Measurements from ENCODE around the gene MTX2.
"Not testable (repeated sequence)": the region's sequence is repeated elsewhere in the genome, so short reads cannot be mapped to it uniquely, and the experiment has no call there.

The MTX2 gene

DNA sequence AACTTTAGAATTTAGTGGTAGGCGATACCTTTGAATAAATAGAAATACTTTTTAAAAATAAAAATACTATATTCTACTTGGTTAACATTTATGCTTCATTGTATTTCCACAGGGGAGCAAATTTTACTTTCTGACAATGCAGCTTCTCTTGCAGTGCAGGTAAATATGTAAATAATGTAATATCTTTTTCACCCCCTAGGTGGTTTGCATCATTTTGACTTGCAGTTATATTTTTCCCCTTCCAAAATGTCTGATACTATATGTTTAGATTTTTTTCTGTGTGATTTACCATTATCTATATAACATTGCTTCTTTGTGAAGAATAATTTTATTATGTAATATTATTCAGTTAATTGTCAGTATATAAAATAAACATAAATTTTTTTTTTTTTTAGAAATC lies 28.5 kb downstream of the MTX2 start:
- Histone ChIP-seq H3K4me3 (no peak overlapping the region), H3K27ac (no peak overlapping the region)
- TF ChIP-seq, protein P1, sequence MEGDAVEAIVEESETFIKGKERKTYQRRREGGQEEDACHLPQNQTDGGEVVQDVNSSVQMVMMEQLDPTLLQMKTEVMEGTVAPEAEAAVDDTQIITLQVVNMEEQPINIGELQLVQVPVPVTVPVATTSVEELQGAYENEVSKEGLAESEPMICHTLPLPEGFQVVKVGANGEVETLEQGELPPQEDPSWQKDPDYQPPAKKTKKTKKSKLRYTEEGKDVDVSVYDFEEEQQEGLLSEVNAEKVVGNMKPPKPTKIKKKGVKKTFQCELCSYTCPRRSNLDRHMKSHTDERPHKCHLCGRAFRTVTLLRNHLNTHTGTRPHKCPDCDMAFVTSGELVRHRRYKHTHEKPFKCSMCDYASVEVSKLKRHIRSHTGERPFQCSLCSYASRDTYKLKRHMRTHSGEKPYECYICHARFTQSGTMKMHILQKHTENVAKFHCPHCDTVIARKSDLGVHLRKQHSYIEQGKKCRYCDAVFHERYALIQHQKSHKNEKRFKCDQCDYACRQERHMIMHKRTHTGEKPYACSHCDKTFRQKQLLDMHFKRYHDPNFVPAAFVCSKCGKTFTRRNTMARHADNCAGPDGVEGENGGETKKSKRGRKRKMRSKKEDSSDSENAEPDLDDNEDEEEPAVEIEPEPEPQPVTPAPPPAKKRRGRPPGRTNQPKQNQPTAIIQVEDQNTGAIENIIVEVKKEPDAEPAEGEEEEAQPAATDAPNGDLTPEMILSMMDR (IDR thresholded peaks at IDR 0.05): no peak
- no peak for DNase-seq (ENCODE audit: low spot score)

DNA sequence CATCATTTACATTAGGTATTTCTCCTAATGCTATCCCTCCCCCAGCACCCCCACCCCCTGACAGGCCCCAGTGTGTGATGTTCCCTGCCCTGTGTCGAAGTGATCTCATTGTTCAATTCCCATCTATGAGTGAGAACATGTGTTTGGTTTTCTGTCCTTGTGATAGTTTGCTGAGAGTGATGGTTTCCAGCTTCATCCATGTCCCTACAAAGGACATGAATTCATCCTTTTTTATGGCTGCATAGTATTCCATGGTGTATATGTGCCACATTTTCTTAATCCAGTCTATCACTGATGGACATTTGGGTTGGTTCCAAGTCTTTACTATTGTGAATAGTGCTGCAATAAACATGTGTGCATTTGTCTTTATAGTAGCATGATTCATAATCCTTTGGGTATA lies 36.8 kb downstream of the MTX2 start:
- H3K27ac ChIP-seq; H3K4me3 ChIP-seq; DNase-seq (ENCODE audit: low spot score): not testable (repeated sequence)

DNA sequence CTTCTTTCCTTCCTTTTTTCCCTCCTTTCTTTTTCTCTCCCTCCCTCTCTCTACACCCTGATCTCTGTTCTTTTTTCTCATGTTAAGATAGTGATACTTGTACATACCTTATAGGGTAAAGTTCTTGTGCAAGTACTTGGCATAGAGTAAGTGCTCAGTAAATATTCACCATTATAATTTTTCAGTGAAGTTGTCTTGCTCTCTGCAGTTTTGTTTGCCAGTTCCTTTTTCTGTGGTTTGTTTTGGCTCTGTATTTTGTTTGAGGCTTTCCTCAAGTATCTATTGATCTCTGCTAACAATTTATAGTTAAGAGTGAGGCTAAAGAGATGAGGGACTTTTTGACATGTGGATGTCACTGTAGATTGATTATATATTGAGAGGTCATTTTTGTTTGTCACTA lies 48.0 kb downstream of the MTX2 start:
- no peak overlapping the region for H3K4me3 ChIP-seq
- no peak overlapping the region for H3K27ac ChIP-seq
- DNase-seq (ENCODE audit: low spot score): no peak
- TF ChIP-seq, protein P1 (IDR thresholded peaks at IDR 0.05): no peak

DNA sequence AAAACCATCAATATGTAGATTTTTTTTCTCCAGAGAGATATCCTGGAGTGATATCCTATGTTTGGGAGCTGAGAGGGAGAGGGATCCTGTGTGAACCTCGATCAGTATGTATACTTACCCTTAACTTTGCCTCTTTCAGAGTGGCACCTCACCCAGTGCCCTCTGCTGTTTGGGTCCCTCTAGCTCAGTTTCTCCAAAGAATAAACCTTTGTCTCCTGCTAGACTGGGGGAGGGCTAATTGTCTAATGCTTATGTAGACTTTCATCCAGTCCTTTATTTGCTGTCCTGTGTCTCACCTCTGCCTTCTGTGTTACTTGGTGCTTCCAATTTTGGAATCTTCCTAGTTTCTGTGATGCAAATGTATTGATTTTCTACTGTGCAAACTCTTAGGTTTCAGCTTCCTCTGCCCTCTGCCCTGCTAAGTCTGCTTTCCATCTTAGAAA lies 48.4 kb downstream of the MTX2 start:
- H3K4me3 ChIP-seq: no peak overlapping the region
- TF ChIP-seq, protein P1 (IDR thresholded peaks at IDR 0.05): no peak
- H3K27ac ChIP-seq: no peak overlapping the region
- no peak for DNase-seq (ENCODE audit: low spot score)

DNA sequence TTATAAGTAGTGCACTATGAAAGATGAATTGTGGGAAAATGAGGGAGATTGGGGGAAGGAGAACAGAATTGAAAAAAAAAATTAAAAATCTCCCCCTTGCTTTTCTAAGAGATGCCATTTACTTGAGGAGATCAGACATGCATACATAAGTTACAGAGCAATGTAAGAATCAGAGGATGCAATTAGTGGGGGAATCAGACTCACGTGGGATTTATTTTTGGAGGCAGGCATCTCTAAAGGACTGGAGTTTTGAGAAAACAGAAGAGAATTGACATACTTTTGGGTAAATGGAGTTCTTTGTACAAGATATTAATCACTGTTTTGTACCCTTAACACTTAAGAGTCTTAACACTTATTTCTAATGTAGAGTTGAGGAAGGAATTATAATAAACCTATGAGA lies 52.7 kb downstream of the MTX2 start:
- DNase-seq (ENCODE audit: low spot score): no peak
- TF ChIP-seq, protein P1 (IDR thresholded peaks at IDR 0.05): no peak
- no peak overlapping the region for H3K27ac ChIP-seq
- no peak overlapping the region for H3K4me3 ChIP-seq

DNA sequence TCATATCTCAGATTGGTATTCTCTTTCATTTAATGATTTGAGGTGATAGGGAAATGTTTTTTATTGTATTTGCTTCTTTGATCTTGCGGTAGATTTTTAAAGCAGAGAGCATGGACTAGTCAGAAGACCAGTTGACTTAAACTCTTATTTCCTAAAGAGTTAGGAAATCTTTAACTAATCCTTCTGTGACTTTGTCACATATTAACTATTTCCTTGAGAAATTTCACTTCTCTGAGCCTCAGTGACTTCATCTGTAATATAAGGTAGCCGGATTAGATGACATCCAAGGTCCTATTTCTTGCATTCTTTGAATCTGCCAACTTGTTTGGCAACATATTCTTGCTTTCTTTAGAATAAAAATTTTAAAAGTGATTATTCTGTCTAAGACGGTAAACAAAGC lies 55.6 kb downstream of the MTX2 start:
- DNase-seq (ENCODE audit: low spot score): no peak
- H3K4me3 ChIP-seq: no peak overlapping the region
- H3K27ac ChIP-seq: no peak overlapping the region
- TF ChIP-seq, protein P1 (IDR thresholded peaks at IDR 0.05): no peak

DNA sequence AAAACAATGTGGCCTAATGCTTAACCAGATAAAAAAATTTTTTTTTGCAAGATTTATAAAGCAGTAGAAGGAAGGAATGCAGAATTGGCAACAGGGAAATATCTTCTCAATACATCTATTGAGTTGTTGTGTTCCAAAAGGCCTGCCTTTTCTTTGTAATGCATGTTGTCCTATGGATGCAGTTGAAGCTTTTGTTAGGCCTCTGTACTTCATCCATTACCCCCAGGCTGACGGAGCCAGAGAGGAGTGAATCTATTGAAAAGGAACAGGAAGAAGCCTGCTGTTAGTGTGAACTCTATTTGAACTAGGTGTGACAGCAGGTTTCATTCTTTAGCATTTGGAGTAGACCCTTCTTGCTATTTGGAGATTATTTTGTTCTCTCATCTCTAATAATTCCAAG lies 56.5 kb downstream of the MTX2 start:
- Histone ChIP-seq H3K27ac (no peak overlapping the region), H3K4me3 (no peak overlapping the region)
- DNase-seq (ENCODE audit: low spot score): no peak
- TF ChIP-seq, protein P1 (IDR thresholded peaks at IDR 0.05): no peak

DNA sequence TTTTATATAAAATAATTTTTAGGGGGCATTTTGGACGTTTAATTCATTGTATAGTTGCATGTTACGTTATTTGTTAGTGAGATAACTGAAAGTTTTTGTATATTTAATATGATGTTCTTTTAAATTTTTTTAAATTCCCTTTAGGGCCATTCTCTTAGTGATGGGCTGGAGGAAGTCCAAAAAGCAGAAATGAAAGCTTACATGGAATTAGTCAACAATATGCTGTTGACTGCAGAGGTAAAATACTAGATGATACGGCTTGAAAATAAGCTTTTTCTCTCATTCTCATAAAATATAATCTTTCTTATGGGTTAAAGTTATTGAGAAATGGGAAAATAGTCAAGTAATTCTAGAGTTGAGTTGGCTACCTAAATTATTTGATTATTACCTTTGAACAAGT lies 58.9 kb downstream of the MTX2 start:
- Histone ChIP-seq H3K27ac (no peak overlapping the region), H3K4me3 (no peak overlapping the region)
- TF ChIP-seq, protein P1 (IDR thresholded peaks at IDR 0.05): no peak
- no peak for DNase-seq (ENCODE audit: low spot score)

Measured in coronary artery (tissue), 2 donors.